HG03064 (cell line): ENCODE results near the gene MED15.

Source experiments
- ATAC-seq: cut with Tn5 transposase; IDR thresholded peaks from one replicate; pipeline ENCODE4 v1.9.1; 2021; ENCODE audit warnings: low read depth; ENCODE audit not compliant: unreplicated experiment

The MED15 gene

GRCh38 chr22:20636075-20636812 lies 128.8 kb downstream of the MED15 start:
- no peak for ATAC-seq

- ATAC-seq, result no peak
Measured at GRCh38 chr22:20636945-20637344, 129.5 kb downstream of the MED15 start.
